GM11168 (cell line): ENCODE data around the gene ZNF853.

Experiments used
- in situ Hi-C: fragments of 300-500 bp; cut with MboI; formaldehyde crosslinking; loops from one replicate; pipeline ENCODE4 v1.12.0; 2022; ENCODE audit warnings: low sequenced_read_pairs; ENCODE audit not compliant: unreplicated experiment

ZNF853 gene

GRCh38 chr7:6600093-6600492 lies 15.3 kb upstream of the ZNF853 start:
- in situ Hi-C loops: no loop called here

- in situ Hi-C loops: no loop called here
Measured at GRCh38 chr7:6604458-6604857, 11.0 kb upstream of the ZNF853 start.

- in situ Hi-C loops: no loop called here
Measured at GRCh38 chr7:6606866-6607583, 8.4 kb upstream of the ZNF853 start.

- in situ Hi-C loops: no loop called here
Measured at GRCh38 chr7:6607651-6608051, 7.8 kb upstream of the ZNF853 start.

- in situ Hi-C loops: no loop called here
Measured at GRCh38 chr7:6608081-6608480, 7.3 kb upstream of the ZNF853 start.

GRCh38 chr7:6608794-6609193 lies 6.6 kb upstream of the ZNF853 start:
- in situ Hi-C loops: no loop called here

- in situ Hi-C loops: no loop called here
Measured at GRCh38 chr7:6612819-6613218, 2.6 kb upstream of the ZNF853 start.

GRCh38 chr7:6613706-6614105 lies 1.7 kb upstream of the ZNF853 start:
- in situ Hi-C loops: no loop called here

- in situ Hi-C loops: no loop called here
Measured at GRCh38 chr7:6615723-6616555, 529 bp downstream of the ZNF853 start.

GRCh38 chr7:6616854-6617643 lies 1.6 kb downstream of the ZNF853 start:
- in situ Hi-C loops: no loop called here

- in situ Hi-C loops: no loop called here
Measured at GRCh38 chr7:6618621-6619020, 3.2 kb downstream of the ZNF853 start.

- in situ Hi-C loops: no loop called here
Measured at GRCh38 chr7:6619961-6620360, 4.6 kb downstream of the ZNF853 start.

- in situ Hi-C loops: no loop called here
Measured at GRCh38 chr7:6621195-6622133, 6.1 kb downstream of the ZNF853 start.

GRCh38 chr7:6622134-6622710 lies 6.8 kb downstream of the ZNF853 start:
- in situ Hi-C loops: no loop called here

- in situ Hi-C loops: no loop called here
Measured at GRCh38 chr7:6623589-6624245, 8.3 kb downstream of the ZNF853 start.

- in situ Hi-C loops: no loop called here
Measured at GRCh38 chr7:6624246-6624611, 8.8 kb downstream of the ZNF853 start.

GRCh38 chr7:6628045-6628444 lies 12.6 kb downstream of the ZNF853 start:
- in situ Hi-C loops: no loop called here

GRCh38 chr7:6630007-6630849 lies 14.8 kb downstream of the ZNF853 start:
- in situ Hi-C loops: no loop called here
